MV-4-11 (cell line): ENCODE results near the gene MTSS2.

Experiments used
- DNase-seq: peaks from one replicate; lab custom pipeline; 2025; lab: John Stamatoyannopoulos, UW

The MTSS2 gene

DNA sequence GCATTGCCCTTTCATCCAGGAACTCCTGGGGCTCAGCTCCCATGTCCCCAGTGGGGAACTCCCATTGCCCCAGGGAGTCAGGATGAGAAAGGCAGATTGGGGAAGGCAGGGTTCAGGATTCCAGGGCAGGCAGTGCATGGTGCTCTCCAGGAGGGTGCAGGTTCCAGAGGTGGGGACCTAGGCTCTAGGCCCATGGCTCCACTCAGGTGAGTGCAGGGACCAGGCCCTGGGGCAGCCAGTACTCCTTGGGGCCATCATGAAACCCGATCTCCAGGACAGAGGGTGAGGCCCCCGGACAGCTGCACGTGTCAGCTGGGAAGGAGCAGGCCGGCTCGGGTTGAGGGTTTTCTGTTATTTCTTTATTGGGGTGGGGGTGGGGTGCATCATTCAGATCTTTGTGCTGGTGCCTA is 1.3 kb upstream of the MTSS2 start:
- DNase-seq, result no peak

- DNase-seq, result no peak
These were observed 686 bp upstream of the MTSS2 start for GRCh38 chr16:70686376-70687101.

GRCh38 chr16:70685061-70685937 is 554 bp downstream of the MTSS2 start:
- no peak for DNase-seq

DNA sequence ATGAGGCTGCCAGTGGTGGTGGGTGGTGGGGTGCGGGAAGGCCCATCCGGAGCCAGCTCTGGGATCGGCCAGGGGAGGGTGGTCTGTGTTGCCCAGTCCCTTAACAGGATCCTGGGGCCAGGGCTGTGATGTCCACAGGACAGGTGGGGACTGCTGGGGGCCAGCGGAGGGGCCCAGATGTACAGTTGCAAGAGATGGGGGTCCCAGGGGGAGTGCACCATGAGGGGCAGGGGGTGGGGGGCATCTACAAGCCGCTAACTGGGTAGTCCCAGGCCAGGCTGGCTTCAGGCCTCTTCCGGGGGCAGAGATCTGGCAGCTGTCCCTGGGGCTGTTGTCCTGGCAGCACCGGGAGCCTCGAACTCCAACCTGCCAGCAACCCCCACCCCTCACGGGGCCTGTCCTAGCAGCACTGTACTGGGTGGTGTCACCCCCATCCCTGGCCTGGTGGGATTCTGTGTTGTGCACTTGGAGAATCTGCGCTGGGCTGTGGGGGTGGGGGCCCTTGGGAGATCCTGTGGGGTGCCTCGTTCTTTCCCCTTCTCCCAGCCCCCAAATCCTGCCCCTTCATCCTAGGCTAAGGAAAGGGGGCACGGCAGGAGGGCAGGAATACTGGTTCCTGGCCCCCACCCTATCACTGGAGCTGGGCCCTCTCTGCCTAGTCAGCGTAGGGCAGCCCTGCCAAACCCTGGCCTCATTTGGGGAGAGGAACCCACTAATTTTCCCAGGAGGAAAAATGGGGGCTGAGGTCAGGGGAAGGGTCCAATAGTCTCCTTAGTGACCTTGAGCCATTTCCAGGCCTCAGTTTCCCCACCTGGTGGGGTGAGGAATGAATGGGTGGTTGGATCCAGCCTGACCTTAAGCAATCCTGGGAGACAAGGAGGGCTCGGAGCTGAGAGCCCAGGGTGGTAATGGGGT is 1.4 kb downstream of the MTSS2 start:
- no peak for DNase-seq

DNA sequence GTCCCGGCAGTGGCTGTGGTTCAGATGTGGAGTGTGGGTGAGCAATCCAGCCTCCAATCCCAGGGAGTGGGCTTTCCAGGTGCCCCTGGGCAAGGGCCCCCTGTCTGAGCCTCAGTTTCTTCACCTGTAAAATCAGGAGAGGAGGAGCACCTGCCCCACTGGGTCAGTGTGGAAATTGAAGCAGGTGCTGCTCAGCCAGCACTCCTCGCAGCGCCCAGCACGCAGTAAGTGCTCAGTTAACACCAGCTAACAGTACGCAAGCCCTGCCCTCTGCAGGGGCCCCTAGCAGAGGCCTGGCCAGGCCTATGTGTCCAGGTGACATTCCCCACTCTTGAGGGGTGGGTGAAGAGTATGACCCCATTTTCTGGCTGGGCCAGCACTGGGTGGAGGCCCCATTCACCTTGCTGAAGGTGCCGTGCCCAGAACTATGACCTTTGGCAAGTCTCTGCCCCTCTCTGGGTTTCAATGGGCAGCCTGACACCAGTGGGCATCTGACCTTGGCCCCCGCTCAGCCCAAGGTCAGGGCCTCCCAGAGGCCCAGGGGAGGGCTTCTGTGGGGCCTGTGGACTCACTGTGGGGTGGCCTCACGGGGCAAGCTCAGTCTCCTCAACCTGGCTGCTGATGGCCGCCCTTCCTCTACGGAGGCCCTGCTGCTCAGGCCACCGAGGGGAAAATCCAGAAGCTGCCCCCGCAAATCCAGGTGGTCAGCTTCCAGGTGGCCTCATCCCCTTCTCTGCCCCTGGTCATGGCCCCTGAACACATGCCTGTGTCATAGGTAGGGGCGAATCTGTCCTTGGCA is 2.5 kb downstream of the MTSS2 start:
- no peak for DNase-seq

GRCh38 chr16:70682239-70683145 is 3.4 kb downstream of the MTSS2 start:
- no peak for DNase-seq

- DNase-seq, result no peak
These were observed 4.2 kb downstream of the MTSS2 start for GRCh38 chr16:70681382-70682238.

- no peak for DNase-seq
These were observed 5.1 kb downstream of the MTSS2 start for GRCh38 chr16:70680495-70681381.

DNA sequence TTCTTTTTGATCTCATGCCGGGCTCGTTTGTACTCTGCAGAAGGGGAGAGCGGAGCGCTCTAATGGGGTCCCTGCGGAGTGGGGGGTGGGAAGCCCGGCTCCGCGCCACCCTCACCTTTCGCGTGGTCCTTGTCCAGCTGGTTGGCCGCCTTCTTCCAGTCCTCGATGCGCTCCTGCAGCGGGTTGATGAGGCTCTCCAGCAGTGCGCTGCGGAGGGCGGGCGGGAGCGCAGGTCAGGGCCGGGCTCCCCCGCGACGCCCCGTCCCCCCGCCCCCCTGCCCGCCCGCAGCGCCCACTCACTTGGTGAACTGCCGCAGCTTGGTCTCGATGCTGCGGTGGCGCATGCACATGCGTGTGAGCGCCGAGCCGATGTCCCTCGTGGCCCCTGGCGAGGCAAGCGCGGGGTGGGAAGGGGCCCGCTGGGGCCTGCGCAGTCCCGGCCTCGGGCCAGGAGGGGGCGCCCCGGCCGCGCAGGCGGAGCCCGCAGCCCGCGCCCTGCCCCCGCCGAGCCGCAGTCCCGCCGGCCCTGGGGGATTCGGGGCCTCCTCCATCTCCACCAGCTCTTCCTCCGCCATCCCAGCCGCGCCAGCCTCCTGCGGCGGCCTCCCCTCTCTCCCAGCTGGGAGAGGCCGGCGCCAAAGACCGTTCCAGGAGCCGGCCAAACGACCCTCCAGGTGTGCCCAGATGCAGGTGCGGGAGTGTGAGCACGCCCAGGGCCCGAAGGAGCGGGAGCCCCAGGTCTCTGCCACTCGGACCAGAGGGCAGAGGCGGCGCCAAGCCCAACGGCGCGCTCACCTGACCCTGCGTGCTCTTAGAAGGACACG is 6.0 kb downstream of the MTSS2 start:
- DNase-seq, result no peak

DNA sequence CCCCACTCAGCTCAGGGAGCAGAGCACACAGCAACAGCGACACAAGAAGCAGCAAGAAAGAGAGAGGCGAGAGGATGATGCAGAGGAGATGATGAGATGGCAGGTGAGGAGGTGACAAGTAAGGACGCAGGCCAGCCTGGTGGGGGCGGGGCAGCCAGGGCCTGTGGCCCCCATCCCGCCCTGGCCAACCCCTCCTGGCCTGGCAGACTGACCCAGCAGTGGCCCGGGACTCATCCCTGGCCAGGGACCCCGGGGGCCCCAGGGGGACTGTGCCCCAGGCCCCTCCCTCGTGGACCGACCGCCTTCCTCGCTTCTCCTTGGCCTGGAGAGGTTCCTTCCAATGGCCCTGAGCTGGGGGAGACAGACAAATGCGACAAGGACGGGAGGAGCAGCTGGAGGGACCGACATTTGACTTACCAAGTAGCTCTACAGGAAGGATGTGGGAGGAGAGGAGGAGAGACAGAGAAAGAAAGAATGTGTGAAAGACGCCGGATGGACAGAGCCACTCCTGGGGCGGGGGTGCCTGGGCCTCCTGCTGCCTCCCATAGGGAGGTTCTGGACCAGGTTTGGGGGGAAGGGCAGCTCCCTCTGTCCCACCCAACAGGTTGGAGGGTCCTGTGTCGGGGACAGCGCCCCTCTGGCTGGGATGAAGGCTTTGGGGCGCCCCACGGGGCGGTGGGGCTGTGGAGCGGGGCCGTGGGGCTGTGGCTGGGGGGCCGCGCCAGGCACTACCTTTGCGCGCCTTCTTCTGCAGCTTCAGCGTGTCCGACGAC is 6.8 kb downstream of the MTSS2 start:
- no peak for DNase-seq

GRCh38 chr16:70678121-70678897 is 7.5 kb downstream of the MTSS2 start:
- DNase-seq, result no peak

- no peak for DNase-seq
These were observed 8.2 kb downstream of the MTSS2 start for GRCh38 chr16:70677499-70678120.

- DNase-seq, result no peak
These were observed 9.0 kb downstream of the MTSS2 start for GRCh38 chr16:70676675-70677498.

GRCh38 chr16:70675851-70676513 is 9.9 kb downstream of the MTSS2 start:
- DNase-seq, result no peak
